Gastroesophageal sphincter (tissue), 3 donors: Measurements from ENCODE around the gene UHMK1.

Source experiments
- CTCF ChIP-seq, 4 experiments: fragments of 200-600 bp in 2 of 4; fragments of 450-650 bp in 2 of 4; sonication (generic) in 1 of 4; IDR thresholded peaks; one replicate each; pipeline ENCODE4 v1.5.1; 2017 to 2019; ENCODE audit warnings: antibody characterized with exemption in 4 of 4, mild to moderate bottlenecking in 2 of 4, moderate library complexity in 2 of 4
- POLR2A ChIP-seq, 2 donors: fragments of 450-650 bp; IDR thresholded peaks; one replicate each; pipeline ENCODE4 v1.6.1; 2017; ENCODE audit warnings: antibody characterized with exemption in 2 of 2, mild to moderate bottlenecking in 2 of 2, moderate library complexity in 1 of 2
- POLR2AphosphoS5 ChIP-seq: sonication (generic); formaldehyde crosslinking; IDR thresholded peaks from one replicate; pipeline ENCODE4 v1.6.1; 2017; ENCODE audit warnings: antibody characterized with exemption

GRCh38 chr1:162551969-162552683 is 54.5 kb downstream of the UHMK1 start:
- TF ChIP-seq CTCF (IDR thresholded peaks at IDR 0.05) (no peak), POLR2AphosphoS5 (peak; percentile 50), POLR2A (IDR thresholded peaks at IDR 0.05) (no peak)
